Hematopoietic multipotent progenitor cell (in vitro differentiated cells): ENCODE data around the gene RAP1GAP2. TPM values are rescaled to one million over a fixed set of nuclear protein-coding genes. Genes with fewer than 3 reads are reported as not detected.

ENCODE experiments used
- DNase-seq, 3 donors: peaks; one replicate each; pipeline ENCODE4 v3.0.0-alpha.2; 2011 to 2015; ENCODE audit warnings: low read depth in 2 of 3, low spot score in 2 of 3
- total RNA-seq: library from RNA; depleted of rRNA; stranded (reverse); fragments of >200 nt; gene quantifications from one replicate; pipeline ENCODE4 v1.2.3, GENCODE V29; 2012

RAP1GAP2 gene
- total RNA-seq, 1 donor = 28.0 TPM

GRCh38 chr17:2906901-2907300 is 110.7 kb downstream of the RAP1GAP2 start:
- peak in 1 of 3 donors; percentile 34 for DNase-seq

- no peak for DNase-seq
Measured at GRCh38 chr17:2909175-2909845, 113.1 kb downstream of the RAP1GAP2 start.

- no peak for DNase-seq
Measured at GRCh38 chr17:2909846-2910234, 113.6 kb downstream of the RAP1GAP2 start.

- no peak for DNase-seq
Measured at GRCh38 chr17:2911035-2911754, 115.0 kb downstream of the RAP1GAP2 start.

GRCh38 chr17:2911755-2912111 is 115.5 kb downstream of the RAP1GAP2 start:
- no peak for DNase-seq

- no peak for DNase-seq
Measured at GRCh38 chr17:2912754-2913153, 116.5 kb downstream of the RAP1GAP2 start.

GRCh38 chr17:2916461-2916860 is 120.2 kb downstream of the RAP1GAP2 start:
- DNase-seq = no peak

GRCh38 chr17:2921443-2921842 is 125.2 kb downstream of the RAP1GAP2 start:
- DNase-seq = no peak

GRCh38 chr17:2924211-2924610 is 128.0 kb downstream of the RAP1GAP2 start:
- no peak for DNase-seq

GRCh38 chr17:2925011-2925410 is 128.8 kb downstream of the RAP1GAP2 start:
- DNase-seq = no peak

- DNase-seq = peak in 2 of 3 donors; percentile 54 to 57
Measured at GRCh38 chr17:2926019-2926650, 129.9 kb downstream of the RAP1GAP2 start.

GRCh38 chr17:2928294-2928890 is 132.2 kb downstream of the RAP1GAP2 start:
- no peak for DNase-seq

- DNase-seq = peak in 2 of 3 donors; percentile 24 to 28
Measured at GRCh38 chr17:2929881-2930533, 133.8 kb downstream of the RAP1GAP2 start.

- no peak for DNase-seq
Measured at GRCh38 chr17:2931876-2932275, 135.6 kb downstream of the RAP1GAP2 start.

GRCh38 chr17:2932946-2933345 is 136.7 kb downstream of the RAP1GAP2 start:
- no peak for DNase-seq

GRCh38 chr17:2933606-2934005 is 137.4 kb downstream of the RAP1GAP2 start:
- no peak for DNase-seq

GRCh38 chr17:2935632-2936031 is 139.4 kb downstream of the RAP1GAP2 start:
- peak in 2 of 3 donors; percentile 46 to 77 for DNase-seq

GRCh38 chr17:2936351-2936750 is 140.1 kb downstream of the RAP1GAP2 start:
- DNase-seq = no peak

- DNase-seq = no peak
Measured at GRCh38 chr17:2936771-2937321, 140.6 kb downstream of the RAP1GAP2 start.

- no peak for DNase-seq
Measured at GRCh38 chr17:2937331-2938003, 141.2 kb downstream of the RAP1GAP2 start.
